GM21529 (cell line): Measurements from ENCODE around the gene PRTG.
"Not testable (repeated sequence)": the region's sequence is repeated elsewhere in the genome, so short reads cannot be mapped to it uniquely, and the experiment has no call there.

Source experiments
- ATAC-seq: cut with Tn5 transposase; IDR thresholded peaks from one replicate; pipeline ENCODE4 v1.9.1; 2021; ENCODE audit not compliant: unreplicated experiment

PRTG gene

DNA sequence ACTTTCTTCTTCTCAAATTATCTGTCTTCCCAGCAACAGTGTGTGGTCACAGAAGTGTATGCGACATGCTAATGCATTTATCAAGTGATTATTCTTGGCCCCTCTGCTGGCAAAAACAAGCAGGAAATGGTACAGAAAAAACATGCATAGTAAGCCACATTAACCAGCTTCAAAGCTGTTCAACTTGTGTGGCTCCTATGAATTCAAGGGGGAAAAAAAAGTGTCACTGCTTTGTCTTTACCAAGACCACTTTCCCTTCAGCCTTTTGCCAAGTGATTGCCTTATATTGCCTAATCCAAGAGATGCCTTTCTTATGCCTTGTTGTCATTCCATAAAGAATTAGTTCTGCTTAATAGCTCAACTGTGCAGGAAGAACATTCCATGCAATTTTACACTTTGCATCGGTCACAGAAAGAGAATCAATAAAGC is 39.1 kb downstream of the PRTG start:
- no peak for ATAC-seq

DNA sequence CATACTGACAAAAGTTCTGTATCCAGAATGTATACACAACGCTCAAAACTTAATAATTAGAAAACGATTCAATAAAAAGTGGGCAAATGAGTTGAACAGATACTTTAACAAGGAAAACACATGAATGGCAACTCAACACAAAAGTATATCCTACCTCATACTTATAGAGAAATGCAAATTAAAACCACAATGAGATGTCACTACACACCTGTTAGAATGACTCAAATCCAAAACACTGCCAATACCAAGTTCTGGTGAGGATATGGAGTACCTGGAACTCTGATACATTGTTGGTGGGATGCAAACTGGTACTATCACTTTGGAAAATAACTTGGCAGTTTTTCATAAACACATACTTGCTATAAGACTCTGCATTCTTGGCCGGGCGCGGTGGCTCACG is 42.1 kb downstream of the PRTG start:
- no peak for ATAC-seq

- no peak for ATAC-seq
These were observed 44.3 kb downstream of the PRTG start for GRCh38 chr15:55698653-55699052.

- no peak for ATAC-seq
These were observed 46.7 kb downstream of the PRTG start for GRCh38 chr15:55696221-55696620.

GRCh38 chr15:55695432-55695831 is 47.5 kb downstream of the PRTG start:
- no peak for ATAC-seq

DNA sequence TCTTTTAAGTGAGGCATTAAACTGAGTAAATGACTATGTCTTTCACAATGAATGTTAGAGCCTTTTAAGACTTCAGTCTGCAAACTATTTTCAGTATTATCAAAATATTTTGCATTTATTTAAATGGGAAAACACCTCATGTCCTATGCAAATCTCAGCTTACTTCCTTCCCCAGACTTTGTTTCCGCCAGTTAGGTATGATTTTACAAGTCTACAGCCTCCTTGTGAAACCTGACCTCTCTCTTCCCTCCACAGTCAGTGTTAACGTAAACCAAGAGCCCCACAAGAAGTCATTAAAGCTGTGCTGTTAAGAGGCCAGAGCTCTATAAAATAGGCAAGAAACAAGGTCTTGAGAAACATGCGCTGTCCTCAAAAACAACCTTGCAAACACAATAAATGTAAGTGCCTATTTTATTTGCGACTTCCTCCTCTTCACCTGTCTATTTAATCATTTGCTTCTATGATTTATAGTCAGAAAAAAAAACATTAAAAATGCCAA is 48.3 kb downstream of the PRTG start:
- ATAC-seq: peak; percentile 96

DNA sequence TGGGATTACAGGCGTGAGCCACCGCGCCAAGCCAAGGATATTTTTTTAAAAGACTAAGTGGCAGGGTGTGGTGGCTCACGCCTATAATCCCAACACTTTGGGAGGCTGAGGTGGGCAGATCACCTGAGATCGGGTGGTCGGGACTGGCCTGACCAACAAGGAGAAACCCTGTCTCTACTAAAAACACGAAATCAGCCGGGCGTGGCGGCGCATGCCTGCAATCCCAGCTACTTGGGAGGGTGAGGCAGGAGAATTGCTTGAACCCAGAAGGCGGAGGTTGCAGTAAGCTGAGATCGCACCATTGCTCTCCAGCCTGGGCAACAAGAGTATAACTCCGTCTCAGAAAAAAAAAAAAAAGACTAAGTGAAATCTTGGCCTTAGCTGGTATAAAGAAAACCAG is 49.8 kb downstream of the PRTG start:
- ATAC-seq: not testable (repeated sequence)

GRCh38 chr15:55687792-55688191 is 55.2 kb downstream of the PRTG start:
- ATAC-seq: no peak

GRCh38 chr15:55685286-55685685 is 57.7 kb downstream of the PRTG start:
- ATAC-seq: peak; percentile 85

- ATAC-seq: no peak
These were observed 59.6 kb downstream of the PRTG start for GRCh38 chr15:55683376-55683775.

DNA sequence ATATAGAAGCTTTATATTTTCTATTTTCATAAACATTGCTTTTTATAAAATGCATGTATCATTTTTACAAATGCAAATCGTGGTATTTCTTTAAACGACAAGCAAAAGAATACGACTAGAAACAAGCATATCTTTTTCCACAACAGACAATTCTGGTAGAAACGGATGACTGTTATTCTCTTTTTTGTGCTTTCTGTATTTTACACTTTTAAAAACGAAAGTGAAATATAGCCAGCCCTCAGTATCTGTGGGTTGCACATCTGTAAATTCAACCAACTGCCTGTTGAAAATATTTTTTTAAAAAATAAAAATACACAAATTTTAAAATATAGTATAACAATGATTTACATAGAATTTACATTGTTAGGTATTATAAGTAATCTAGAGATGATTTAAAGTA is 61.3 kb downstream of the PRTG start:
- ATAC-seq: peak; percentile 66

DNA sequence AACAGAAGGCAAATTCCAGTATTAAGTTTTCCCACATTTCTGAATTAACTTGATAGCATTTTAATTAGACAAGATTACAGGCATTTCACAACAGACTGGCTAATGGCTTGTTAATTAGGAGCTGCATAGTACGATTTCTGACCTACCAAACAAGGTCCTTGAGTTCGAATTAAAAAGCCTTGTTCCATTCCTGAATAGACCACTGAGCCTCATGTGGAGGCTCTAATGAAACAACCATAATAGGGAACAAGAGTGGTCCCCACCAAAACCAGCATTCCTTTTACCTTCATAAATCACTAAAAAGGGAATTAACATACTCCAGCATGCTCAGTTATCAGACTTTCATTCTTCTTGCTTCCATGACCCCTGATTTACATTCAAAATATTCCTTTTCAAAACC is 66.4 kb downstream of the PRTG start:
- ATAC-seq: no peak

DNA sequence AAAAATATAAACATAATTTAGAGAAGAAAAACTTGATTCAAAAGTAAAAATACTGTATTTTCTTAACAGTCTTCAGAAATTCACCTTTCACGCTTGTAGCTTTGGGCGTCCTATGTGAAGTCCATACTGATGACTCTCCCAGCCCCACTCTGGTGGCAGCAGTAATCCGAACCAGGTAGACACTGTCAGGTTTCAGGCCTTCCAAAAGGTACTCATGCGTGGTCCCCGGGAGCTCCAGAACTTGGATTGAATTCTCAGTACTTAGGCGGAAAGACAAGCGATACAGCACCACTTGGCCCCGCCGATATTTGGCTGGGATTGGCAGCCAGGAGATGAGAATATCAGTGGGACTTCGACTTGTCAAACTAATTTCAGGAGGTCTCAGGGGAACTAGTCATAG is 69.7 kb downstream of the PRTG start:
- no peak for ATAC-seq

DNA sequence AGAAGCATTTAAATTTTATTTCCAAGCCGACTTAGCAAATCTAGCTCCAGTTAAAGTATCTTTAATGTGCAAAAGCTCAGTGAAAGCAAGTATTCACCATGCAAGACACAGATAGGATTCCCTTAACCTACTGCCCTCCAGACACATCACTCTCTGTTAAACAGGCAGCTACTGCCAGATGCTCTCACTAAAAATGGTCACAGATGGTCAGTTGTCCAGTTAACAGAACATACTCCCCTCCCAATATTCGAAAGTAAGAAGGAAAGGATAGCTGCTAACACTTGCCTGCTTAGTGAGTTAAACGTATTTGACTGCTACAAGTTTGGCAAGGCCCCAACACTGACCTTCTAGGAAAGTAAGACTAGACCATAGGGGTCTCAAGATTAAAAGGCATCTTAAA is 73.7 kb downstream of the PRTG start:
- ATAC-seq: no peak

DNA sequence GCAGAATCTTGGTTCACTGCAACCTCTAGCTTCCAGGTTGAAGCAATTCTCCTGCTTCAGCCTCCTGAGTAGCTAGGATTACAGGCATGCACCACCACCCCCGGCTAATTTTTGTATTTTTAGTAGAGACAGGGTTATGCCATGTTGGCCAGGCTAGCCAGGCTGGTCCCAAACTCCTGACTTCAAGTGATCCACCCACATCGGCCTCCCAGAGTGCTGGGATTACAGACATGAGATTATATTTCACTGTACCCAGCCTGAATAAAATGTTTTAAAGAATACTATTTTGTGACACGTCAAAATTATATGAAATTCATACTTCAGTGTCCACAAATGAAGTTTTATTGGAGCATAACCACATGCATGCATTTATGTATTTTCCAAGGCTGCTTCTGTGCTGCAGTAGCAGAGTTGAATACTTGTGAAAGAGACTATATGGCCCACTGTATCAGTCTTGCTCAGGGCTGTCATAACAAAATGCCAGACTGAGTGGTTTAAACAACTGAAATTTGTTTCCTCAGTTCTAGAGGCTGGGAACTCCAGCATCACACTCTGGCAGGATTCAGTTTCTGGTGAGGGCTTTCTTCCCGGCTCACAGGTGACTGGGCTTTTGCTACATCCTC is 77.2 kb downstream of the PRTG start:
- no peak for ATAC-seq

DNA sequence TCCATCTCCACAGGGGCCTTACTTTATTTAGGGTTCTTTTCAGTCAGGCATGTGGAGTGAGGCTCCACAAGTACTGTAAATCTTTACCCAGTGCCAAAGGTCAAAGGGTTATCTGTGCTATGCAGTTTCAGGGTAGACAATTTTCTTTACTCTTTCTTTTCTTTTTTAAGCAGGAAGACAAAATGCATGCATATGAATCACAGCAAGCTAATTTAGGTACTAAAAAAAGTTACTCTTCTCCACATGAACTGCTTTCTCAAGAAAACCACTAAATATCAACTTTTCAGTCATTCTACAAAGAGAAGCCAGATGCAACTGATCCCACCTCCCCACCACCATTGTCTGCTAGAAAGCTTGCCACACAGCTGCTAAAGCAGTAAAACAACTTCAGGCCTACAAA is 81.5 kb downstream of the PRTG start:
- ATAC-seq: no peak

DNA sequence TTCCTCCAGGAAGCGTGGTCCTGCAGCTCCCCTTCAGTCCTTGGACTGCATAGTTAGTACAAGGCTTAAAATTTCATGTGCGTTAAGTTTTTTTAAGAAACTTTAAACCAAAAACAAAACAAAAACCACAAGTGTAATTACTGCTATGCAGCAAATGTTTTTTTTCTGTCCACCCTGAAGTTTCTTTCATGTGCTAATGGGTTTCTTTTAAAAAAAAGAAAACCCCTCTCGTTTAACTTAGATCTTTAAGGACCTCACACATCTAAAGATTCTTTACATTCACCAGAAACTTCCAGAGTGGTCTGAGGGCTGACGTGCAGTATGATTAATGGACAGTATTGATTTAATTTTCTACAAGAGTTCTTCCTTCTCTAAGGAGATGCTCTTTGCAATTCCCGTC is 82.8 kb downstream of the PRTG start:
- no peak for ATAC-seq

DNA sequence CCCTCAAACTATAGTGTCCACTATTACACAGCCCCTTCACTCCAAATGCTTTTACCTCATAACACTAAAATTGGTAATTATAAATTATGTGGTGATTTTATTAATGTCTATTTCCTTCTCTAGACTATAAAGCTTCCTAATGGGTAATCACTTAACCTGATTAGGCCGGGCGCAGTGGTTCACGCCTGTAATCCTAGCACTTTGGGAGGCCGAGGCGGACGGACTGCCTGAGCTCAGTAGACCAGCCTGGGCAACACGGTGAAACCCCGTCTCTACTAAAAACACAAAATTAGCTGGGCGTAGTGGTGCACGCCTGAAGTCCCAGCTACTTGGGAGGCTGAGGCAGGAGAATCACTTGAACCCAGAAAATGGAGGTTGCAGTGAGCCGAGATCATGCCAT is 83.5 kb downstream of the PRTG start:
- ATAC-seq: no peak

DNA sequence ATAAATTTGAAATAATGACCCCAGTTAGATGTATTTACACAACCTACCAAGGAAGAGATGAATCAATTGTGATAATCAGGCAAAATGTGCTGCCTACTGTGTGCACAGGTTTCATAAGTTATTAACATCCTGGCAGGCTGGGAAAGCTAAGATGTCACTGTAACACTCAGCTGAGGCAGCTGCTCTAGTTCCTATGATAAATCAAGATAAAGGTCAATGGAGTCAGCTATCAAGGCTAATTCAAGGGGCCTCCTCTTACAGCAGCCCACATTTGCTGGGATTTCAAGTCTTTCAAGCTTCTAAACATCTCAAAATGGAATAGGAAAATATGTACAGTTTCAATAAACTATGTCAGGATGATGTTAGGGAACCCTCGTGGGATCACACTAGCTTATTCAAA is 84.1 kb downstream of the PRTG start:
- no peak for ATAC-seq

DNA sequence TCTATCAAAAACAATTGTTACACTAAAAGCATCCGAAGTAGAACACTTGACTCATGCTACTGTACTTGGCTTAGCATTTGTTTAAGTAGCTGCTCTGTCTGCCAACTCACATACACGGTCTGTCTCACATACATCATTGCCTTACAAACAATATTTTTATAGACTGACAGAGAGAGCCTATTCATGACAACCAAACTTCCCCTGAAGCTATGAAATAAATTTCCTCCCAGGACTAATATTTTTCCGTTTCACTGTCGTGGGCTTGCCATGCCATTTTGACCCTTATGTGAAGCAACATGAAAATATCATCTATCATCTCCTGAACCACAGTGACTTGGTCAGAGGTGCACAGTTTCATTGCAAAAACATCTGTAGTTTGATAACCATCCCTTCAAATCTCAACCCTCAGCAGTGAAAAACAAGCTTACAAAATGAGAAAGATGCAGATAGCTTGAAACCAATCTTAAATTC is 88.4 kb downstream of the PRTG start:
- ATAC-seq: no peak

- no peak for ATAC-seq
These were observed 90.0 kb downstream of the PRTG start for GRCh38 chr15:55652909-55653495.

- ATAC-seq: no peak
These were observed 90.6 kb downstream of the PRTG start for GRCh38 chr15:55652359-55652758.

GRCh38 chr15:55649058-55649423 is 93.9 kb downstream of the PRTG start:
- no peak for ATAC-seq
